HCT116 (cell line): ENCODE measurements around the gene TRMT2A.

Source experiments
- CEBPB ChIP-seq: IDR thresholded peaks from 2 replicates; pipeline ENCODE4 v1.6.1; 2012; ENCODE audit warnings: low read depth
- EGR1 ChIP-seq: IDR thresholded peaks from 2 replicates; pipeline ENCODE4 v1.6.1; 2012; ENCODE audit warnings: low read depth
- EZH2 ChIP-seq: fragments of 200-600 bp; sonication (generic); IDR thresholded peaks from 2 replicates; pipeline ENCODE4 v1.6.1; 2017; ENCODE audit warnings: antibody characterized with exemption, mixed run types
- POLR2A ChIP-seq: IDR thresholded peaks from 2 replicates; pipeline ENCODE4 v1.7.0; 2011; ENCODE audit warnings: borderline replicate concordance; ENCODE audit not compliant: insufficient read depth, insufficient read length; ENCODE audit errors: extremely low read depth
- POLR2AphosphoS5 ChIP-seq: IDR thresholded peaks from 2 replicates; pipeline ENCODE4 v1.6.1; 2011; ENCODE audit warnings: mild to moderate bottlenecking, low read depth, low read length, moderate library complexity
- RAD21 ChIP-seq: IDR thresholded peaks from 2 replicates; pipeline ENCODE4 v1.6.1; 2012; ENCODE audit warnings: low read depth, mild to moderate bottlenecking
- SIN3A ChIP-seq: IDR thresholded peaks from 2 replicates; pipeline ENCODE4 v1.6.1; 2012; ENCODE audit warnings: low read depth
- TCF7L2 ChIP-seq: IDR thresholded peaks from 2 replicates; pipeline ENCODE4 v1.7.0; 2011; ENCODE audit warnings: borderline replicate concordance, inconsistent platforms; ENCODE audit not compliant: insufficient read depth, insufficient read length; ENCODE audit errors: extremely low read depth
- YY1 ChIP-seq: IDR thresholded peaks from 2 replicates; pipeline ENCODE4 v1.6.1; 2011; ENCODE audit warnings: low read length, low read depth, moderate library complexity, mild to moderate bottlenecking; ENCODE audit not compliant: insufficient replicate concordance; ENCODE audit errors: extremely low read depth
- TF ChIP-seq, protein P1 (sequence below), 3 experiments: fragments of 200-600 bp in 1 of 3; sonication (generic) in 1 of 3; IDR thresholded peaks in 2 of 3; conservative IDR thresholded peaks in 1 of 3; 2 replicates each; pipeline ENCODE4 v1.5.1; 2012 to 2017; ENCODE audit warnings: low read depth in 2 of 3, low read length in 2 of 3, antibody characterized with exemption in 1 of 3, borderline replicate concordance in 1 of 3, control low read depth in 1 of 3, mild to moderate bottlenecking in 1 of 3, mixed read lengths in 1 of 3, mixed run types in 1 of 3, moderate library complexity in 1 of 3; ENCODE audit not compliant: insufficient read depth in 1 of 3
- TF ChIP-seq, protein P2 (sequence below): IDR thresholded peaks from 2 replicates; pipeline ENCODE4 v1.6.1; 2012; ENCODE audit warnings: low read depth
- TF ChIP-seq, protein P3 (sequence below): IDR thresholded peaks from 2 replicates; pipeline ENCODE4 v1.6.1; 2012

DNA sequence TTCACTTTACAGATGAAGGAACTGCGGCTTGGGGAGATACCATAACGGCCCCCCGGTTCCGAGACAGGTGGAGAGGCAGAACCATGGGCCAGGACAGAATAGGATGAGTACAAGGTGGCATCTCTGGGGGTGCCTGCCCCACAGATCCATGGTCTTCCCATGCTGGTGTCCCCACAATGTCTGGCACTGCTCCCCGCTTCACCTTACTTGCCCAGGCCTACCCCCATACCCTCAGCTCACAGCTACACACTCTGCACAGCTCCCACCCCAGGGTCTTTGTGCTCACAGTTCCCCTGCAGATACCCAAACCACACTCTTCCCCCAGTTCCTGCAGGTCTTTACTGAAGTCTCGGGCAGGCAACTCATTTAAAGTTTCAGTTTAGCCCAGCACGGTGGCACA, 48.4 kb downstream of the TRMT2A start:
- TF ChIP-seq TCF7L2: no peak
- no peak for TF ChIP-seq SIN3A
- TF ChIP-seq, protein P1, sequence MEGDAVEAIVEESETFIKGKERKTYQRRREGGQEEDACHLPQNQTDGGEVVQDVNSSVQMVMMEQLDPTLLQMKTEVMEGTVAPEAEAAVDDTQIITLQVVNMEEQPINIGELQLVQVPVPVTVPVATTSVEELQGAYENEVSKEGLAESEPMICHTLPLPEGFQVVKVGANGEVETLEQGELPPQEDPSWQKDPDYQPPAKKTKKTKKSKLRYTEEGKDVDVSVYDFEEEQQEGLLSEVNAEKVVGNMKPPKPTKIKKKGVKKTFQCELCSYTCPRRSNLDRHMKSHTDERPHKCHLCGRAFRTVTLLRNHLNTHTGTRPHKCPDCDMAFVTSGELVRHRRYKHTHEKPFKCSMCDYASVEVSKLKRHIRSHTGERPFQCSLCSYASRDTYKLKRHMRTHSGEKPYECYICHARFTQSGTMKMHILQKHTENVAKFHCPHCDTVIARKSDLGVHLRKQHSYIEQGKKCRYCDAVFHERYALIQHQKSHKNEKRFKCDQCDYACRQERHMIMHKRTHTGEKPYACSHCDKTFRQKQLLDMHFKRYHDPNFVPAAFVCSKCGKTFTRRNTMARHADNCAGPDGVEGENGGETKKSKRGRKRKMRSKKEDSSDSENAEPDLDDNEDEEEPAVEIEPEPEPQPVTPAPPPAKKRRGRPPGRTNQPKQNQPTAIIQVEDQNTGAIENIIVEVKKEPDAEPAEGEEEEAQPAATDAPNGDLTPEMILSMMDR (IDR thresholded peaks at IDR 0.05 in 2 of 3, conservative IDR thresholded peaks at IDR 0.05 in 1 of 3; ENCODE audit: borderline replicate concordance in 1 of 3, insufficient read depth in 1 of 3, low read depth in 2 of 3, low read length in 2 of 3): no peak
- TF ChIP-seq CEBPB: no peak
- TF ChIP-seq POLR2A: no peak
- TF ChIP-seq EZH2: no peak
- TF ChIP-seq, protein P2, sequence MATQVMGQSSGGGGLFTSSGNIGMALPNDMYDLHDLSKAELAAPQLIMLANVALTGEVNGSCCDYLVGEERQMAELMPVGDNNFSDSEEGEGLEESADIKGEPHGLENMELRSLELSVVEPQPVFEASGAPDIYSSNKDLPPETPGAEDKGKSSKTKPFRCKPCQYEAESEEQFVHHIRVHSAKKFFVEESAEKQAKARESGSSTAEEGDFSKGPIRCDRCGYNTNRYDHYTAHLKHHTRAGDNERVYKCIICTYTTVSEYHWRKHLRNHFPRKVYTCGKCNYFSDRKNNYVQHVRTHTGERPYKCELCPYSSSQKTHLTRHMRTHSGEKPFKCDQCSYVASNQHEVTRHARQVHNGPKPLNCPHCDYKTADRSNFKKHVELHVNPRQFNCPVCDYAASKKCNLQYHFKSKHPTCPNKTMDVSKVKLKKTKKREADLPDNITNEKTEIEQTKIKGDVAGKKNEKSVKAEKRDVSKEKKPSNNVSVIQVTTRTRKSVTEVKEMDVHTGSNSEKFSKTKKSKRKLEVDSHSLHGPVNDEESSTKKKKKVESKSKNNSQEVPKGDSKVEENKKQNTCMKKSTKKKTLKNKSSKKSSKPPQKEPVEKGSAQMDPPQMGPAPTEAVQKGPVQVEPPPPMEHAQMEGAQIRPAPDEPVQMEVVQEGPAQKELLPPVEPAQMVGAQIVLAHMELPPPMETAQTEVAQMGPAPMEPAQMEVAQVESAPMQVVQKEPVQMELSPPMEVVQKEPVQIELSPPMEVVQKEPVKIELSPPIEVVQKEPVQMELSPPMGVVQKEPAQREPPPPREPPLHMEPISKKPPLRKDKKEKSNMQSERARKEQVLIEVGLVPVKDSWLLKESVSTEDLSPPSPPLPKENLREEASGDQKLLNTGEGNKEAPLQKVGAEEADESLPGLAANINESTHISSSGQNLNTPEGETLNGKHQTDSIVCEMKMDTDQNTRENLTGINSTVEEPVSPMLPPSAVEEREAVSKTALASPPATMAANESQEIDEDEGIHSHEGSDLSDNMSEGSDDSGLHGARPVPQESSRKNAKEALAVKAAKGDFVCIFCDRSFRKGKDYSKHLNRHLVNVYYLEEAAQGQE: no peak
- TF ChIP-seq EGR1: no peak
- TF ChIP-seq, protein P3, sequence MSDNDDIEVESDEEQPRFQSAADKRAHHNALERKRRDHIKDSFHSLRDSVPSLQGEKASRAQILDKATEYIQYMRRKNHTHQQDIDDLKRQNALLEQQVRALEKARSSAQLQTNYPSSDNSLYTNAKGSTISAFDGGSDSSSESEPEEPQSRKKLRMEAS: no peak
- TF ChIP-seq POLR2AphosphoS5: no peak
- no peak for TF ChIP-seq RAD21
- TF ChIP-seq YY1: no peak
